Lower leg skin (tissue), 3 donors: ENCODE data around the gene MSRB3.

ENCODE experiments used
- POLR2A ChIP-seq, 2 donors: fragments of 450-650 bp; IDR thresholded peaks; one replicate each; pipeline ENCODE4 v1.6.1; 2016 to 2017; ENCODE audit warnings: antibody characterized with exemption in 2 of 2, mild to moderate bottlenecking in 1 of 2, moderate library complexity in 1 of 2
- TF ChIP-seq, protein P1 (sequence below), 3 donors: fragments of 450-650 bp; IDR thresholded peaks; one replicate each; pipeline ENCODE4 v1.5.1; 2016; ENCODE audit warnings: antibody characterized with exemption in 3 of 3, mild to moderate bottlenecking in 3 of 3, moderate library complexity in 2 of 3

DNA sequence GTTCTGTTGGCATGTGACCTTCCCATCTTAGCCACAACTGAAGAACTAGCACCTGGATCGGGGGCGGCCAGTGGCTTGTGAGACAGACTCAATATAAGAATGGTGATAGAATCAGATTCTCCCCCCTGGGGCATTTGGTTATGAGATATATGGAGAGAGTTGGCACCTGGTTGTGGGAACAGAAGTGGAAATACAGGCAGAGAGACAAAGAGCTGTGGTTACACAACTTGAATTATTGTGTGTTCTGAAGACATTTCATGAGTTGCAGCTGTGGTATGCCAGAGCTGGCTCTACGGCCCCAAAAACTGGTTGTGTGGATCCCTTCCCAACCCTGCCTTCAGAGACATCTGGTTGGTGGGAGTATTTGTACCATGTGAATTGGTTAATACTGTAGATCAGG is 2.9 kb upstream of the MSRB3 start:
- TF ChIP-seq, protein P1, sequence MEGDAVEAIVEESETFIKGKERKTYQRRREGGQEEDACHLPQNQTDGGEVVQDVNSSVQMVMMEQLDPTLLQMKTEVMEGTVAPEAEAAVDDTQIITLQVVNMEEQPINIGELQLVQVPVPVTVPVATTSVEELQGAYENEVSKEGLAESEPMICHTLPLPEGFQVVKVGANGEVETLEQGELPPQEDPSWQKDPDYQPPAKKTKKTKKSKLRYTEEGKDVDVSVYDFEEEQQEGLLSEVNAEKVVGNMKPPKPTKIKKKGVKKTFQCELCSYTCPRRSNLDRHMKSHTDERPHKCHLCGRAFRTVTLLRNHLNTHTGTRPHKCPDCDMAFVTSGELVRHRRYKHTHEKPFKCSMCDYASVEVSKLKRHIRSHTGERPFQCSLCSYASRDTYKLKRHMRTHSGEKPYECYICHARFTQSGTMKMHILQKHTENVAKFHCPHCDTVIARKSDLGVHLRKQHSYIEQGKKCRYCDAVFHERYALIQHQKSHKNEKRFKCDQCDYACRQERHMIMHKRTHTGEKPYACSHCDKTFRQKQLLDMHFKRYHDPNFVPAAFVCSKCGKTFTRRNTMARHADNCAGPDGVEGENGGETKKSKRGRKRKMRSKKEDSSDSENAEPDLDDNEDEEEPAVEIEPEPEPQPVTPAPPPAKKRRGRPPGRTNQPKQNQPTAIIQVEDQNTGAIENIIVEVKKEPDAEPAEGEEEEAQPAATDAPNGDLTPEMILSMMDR (IDR thresholded peaks at IDR 0.05), result no peak
- TF ChIP-seq POLR2A (IDR thresholded peaks at IDR 0.05), result no peak
